Measurements from ENCODE around the gene SRR.

Gene SRR

DNA sequence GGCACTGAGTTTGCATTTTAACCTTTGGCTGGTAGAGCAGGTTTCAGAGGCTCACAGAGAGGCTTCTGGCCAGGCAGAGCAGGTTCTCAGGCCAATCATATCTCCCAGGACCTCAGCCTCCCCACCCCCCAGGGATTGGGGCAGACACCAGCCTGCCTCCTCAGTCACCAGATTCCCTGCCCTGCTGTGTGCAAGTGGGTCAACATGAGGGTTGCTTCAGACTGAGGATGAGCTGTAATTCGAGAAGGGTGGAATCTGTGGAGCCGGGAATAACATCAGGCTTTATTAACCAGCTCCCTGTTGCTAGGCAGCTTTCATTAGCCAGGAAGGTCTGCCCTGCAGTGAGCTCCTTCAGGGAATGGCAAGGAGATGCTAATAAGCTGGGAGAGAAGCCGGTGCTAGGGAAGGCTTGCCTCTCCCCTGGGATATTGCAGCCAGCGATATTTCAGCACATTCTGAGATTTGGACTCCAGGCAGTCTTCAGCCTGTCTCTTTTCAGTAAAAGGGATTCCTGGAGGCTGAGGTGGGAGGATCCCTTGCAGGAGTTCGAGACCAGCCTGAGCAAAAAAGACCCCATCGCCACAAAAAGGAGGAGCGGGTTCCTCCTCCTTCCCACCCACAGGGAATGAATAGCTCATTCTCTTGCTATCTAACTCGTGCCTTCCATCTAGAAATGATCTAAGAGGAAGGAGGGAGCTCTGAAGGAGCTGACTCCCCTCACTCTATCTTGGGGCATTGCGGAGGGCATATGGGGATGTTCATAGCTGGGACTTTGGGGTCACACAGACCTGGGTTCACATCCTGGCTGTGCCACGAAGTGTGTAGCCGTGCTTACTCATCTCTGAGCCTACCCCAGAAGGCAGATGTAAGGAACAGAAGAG is 44.3 kb downstream of the SRR start:
- peak; percentile 82 to 89 for DNase-seq

DNA sequence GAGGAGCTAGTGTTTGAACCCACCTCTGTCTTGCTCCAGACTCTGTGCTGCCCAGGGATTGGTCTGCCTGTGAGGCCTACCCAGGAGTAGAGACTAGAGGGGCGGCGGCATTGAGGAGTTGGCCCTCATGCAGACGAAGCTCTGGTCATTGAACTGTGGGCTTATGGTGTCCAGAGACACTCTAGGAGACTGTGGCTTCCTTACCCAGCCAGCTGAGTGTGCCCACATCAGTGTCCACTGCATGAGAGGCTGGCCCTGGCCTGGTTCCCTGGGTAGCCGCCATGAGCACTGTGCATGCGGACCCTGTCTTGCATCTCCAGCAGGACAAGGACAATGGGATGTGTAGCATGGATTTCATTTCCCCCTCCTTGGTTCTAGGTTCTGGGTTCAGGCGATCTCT is 47.5 kb downstream of the SRR start:
- DNase-seq = no peak

DNA sequence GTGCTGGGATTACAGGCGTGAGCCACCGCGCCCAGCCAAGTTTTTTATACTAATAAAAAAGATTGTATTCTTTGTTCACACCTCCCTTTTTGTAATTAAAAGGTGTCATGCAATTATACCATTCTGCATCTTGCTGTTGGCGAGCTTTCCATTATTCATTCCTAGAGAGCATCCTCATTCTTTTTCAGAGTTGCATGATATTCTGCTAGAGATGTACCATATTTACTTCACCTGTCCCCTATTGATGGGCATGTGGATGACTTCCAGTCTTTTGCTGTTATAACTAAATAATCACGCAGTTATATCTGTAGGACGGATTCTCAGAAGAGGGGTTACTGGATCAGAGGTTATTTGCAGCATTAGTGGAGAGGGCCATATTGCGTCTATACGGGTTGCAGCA is 50.6 kb downstream of the SRR start:
- no peak for DNase-seq

DNA sequence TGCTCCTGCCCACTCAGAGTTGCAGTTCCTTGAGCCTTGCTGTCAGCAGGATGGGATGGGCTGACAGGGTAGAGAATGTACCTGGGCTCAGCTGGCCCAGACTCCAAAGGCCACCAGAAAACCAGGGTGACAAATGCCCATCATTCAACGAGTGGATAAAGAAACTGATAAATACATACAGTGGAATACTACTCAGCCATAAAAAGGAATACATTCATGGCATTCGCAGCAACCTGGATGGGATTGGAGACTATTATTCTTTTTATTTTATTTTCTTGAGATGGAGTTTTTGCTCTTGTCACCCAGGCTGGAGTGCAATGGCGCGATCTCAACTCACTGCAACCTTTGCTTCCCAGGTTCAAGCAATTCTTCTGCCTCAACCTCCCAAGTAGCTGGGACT is 53.5 kb downstream of the SRR start:
- no peak for DNase-seq

DNA sequence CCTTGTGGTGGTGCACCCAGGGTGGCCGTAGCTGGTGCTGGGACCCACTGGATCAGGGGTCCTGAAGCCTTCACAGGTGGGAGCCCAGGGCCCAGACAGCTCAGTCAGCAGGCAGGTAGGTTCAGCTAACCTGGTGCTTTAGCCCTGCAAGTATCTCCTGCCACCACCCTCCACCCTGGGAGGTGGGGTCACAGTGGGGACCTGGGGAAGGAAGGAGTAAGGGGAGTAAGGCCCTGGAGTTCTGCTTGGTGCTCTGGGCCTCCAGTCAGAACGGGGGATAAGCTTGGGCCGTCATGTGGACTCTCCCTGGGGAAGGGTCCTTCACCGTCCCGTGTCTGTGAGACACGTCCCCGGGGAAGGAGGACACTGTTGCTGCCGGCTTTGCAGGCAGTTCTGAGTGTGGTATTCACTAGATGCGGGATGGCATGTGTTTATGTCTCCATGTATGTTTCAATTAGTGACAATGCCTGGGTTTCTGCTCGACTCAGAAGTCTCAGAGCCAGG is 54.2 kb downstream of the SRR start:
- no peak for DNase-seq

DNA sequence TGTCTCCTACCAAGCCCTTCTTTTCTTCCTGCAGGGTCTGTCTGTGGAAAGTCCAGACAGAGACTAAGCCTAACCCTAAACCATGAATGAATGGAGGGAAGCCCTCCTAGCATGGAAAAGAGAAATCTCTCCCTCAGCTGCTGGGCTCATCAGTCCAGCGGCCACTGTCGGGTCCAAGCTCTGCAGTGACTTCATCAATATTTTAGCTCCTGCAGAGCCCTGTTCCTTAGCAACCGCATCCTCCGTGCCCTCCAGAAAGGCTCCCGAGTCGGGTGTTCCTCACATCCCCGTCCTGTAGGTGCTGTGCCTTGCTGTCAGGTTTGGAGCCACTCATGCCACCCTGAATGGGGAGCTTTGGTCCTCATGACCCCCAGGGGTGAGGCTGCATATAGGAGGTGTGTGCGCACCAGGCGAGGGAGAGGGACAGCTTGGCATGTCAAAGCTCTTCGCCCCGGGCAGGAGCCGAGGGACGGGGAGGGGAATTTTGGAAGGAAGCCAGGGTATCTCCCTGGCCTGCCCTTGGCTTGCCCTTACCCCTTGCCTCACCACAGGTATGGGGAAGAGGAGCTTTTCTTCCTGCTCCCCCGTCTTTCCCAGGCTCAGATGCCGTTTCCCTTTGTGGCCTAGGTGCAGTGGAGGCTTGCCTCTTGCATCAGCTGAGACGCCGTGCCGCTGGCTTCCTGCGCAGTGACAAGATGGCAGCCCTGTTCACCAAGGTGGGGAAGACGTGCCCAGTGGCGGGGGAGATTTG is 57.4 kb downstream of the SRR start:
- DNase-seq = no peak

DNA sequence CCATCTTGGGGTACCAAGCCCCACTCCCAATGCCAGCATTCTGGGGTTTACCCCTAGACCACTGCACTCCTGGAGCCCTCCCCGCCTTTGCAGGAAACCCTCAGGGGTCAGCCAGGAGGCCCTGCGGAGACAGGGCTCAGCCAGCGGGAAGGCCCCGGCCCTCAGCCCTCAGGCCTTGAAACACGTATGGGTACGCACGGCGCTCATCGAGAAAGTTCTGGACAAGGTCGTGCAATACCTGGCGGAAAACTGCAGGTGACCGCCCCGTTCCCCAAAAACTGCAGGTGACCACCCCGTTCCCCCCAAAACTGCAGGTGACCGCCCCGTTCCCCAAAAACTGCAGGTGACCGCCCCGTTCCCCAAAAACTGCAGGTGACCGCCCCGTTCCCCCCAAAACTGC is 58.3 kb downstream of the SRR start:
- DNase-seq = no peak

DNA sequence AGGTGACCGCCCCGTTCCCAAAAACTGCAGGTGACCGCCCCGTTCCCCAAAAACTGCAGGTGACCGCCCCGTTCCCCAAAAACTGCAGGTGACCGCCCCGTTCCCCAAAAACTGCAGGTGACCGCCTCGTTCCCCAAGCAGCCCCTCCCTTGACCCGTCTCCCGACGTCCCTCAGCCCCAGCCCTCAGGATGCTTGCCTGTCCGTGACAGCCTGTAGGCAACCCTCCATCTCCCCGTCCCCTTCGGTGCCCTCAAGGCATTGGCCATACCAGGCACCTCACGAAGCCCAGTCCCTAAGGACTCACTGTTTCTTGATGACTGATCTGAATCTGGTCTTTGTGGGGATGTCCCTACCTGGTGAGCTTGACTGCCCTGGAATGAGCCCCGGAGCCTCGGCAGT is 58.7 kb downstream of the SRR start:
- DNase-seq = no peak

DNA sequence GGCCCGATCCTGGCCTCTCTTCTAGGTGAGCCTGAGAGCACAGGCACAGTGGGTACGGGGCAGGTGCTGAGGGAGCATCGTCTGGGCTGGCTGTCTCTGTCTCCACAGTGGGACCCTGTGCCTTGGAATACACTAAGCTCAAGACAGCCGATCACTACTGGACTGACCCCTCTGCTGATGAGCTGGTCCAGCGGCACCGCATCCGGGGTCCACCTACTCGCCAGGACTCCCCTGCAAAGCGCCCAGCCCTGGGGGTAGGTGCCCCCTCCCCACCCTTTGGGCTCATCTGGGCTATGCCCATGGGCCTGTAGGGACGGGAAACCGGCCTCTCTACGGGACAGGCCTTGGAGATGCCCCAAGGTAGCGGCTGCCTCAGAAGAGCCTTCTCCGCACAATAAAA is 59.1 kb downstream of the SRR start:
- no peak for DNase-seq

DNA sequence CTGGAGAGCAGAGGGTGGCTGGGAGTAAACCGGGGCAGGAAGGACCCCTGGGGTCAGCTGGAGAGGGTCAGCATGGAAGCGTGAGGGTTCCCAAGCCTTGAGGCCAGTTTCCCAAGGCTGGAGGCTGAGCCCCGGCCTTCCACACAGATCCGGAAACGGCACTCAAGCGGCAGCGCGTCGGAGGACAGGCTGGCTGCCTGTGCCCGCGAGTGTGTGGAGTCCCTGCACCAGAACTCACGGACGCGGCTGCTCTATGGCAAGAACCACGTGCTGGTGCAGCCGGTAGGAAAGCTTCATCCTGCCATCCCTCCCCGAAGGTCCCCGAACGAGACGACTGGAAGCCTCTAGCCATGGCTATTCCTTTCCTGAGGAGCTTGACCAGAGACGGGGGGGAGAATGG is 59.6 kb downstream of the SRR start:
- DNase-seq = no peak

DNA sequence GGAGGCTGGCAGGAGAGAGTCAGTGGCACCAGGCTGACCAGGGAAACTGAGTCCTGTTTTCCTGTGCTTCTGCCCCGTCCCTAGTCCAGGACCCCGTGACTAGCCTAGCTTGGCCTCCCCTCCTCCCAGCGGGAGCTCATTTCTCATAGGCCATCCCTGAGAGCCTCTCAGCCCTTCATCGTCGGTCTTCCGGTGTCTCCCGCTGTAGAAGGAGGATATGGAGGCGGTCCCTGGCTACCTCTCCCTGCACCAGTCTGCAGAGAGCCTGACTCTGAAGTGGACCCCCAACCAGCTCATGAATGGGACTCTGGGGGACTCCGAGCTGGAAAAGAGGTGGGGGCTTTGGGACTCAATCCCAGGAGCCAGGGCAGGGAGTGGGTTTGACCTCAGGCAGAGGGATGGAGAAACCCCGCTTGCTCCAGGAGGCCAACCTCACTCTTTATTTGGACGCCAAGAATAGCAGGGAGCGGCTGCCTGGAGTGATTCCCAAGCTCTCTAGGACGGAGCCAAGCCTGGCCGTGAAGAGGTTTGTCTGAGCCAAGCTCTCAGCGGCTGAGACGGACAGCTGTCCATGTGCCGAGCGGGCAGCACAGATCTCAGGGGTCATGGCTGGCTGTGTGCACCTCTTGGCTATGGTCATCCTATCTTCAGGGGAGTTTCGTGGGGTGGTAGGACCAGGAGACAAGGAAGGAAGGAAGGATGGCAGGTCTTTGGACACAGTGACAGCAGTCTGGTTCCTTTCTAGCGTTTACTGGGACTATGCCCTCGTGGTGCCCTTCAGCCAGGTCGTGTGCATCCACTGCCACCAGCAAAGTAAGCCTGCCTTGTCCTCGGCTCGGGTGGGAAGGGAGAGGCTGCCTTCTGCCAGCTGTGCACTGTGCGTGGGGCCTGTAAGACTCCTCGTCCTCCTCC is 60.4 kb downstream of the SRR start:
- no peak for DNase-seq

DNA sequence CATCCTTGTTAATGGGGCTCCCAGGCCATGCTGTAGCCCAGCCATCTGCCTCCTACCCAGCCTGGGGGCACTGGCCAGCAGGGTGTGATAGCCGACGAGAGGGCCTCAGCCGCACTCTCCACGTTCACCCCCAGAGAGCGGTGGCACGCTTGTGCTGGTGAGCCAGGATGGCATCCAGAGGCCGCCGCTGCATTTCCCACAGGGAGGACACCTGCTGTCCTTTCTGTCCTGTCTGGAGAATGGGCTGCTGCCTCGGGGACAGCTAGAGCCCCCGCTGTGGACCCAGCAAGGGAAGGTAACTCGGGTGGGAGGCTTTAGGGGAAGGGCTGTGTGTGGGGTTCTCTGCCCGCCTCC is 61.0 kb downstream of the SRR start:
- DNase-seq = no peak

DNA sequence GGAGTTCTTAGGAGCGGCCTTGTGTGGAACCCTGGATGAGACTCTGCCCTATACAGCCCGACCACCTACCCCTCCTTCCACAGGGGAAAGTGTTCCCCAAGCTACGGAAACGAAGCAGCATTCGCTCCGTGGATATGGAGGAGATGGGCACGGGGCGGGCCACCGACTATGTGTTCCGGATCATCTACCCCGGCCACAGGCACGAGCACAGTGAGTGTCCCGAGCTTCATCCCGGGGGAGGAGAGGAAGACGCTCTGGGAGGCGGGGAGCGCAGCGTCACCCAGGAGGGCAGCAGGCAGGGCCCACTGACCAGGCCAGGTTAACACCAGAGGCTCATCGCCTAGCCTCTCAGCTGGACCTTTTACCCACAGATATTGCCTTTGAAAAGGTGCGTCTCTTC is 61.4 kb downstream of the SRR start:
- DNase-seq = no peak

DNA sequence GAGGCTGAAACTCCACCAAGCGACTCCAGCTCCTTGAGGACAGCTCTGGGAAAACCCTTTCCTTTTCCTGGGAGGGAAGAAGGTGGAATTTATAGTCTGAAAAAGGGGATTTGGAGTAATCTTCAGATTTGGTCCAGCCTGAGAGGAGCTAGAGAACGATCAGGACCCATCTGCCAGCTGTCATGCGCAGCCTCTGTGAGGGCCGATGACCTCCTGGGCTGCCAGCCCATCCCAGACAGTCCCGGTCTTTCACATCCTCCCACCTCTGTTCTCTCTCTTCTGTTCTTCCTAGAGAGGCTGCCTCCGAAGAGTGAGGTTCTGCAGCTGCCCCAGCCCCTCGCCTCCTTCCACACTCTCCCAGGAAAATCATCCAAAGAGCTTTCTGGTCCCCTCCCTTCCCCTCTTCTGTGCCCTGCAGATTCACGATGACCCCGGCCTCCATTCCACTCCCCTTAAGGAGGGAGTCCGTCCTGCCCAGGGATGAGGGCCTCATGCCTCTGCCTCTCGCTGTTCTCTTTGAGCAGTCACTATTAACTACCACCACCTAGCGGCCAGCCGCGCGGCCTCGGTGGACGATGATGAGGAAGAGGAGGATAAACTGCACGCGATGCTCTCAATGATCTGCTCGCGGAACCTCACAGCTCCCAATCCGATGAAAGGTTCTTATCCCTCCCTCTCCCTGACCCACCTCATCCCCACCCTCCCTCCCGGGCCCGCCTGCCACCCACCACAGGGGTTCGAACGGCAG is 63.2 kb downstream of the SRR start:
- DNase-seq = no peak

DNA sequence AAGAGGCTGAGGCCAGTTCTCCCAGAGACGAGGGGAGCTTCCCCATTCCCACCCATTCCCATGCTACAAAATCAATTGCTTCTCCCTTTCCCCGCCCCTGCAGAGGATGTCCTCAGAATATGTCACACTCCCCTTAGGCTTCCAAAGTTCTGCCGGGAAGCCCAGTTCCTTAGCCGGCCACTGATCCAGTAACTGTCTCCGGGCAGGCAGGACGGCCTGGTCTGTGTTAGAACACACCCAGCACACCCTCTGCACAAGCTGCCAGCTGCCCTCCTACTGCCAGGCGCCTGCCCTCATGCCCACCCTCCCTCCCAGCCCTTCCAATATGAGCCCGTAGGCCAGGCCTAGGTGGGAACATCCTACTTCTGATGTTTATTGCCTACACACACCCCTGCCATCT is 64.6 kb downstream of the SRR start:
- DNase-seq = no peak

DNA sequence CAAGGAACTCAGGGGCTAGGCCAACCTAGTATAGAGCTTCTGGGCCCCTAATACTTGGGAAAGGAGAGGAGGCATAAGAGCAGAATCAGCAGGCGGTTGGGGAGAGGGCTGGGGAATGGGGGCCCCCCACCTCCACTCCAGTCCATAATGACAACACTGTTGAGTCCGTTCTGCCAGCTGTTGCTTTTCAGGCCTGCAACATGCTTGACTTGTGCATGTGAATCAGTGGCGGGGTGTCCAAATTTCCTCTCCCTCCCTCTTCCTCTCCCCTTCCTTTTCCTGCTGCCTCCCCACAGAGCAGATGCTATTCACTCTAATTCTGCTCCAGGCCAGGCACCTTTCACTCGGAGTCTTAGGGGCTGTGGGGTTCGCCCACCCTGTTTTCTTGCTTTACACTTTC is 65.3 kb downstream of the SRR start:
- DNase-seq = no peak

DNA sequence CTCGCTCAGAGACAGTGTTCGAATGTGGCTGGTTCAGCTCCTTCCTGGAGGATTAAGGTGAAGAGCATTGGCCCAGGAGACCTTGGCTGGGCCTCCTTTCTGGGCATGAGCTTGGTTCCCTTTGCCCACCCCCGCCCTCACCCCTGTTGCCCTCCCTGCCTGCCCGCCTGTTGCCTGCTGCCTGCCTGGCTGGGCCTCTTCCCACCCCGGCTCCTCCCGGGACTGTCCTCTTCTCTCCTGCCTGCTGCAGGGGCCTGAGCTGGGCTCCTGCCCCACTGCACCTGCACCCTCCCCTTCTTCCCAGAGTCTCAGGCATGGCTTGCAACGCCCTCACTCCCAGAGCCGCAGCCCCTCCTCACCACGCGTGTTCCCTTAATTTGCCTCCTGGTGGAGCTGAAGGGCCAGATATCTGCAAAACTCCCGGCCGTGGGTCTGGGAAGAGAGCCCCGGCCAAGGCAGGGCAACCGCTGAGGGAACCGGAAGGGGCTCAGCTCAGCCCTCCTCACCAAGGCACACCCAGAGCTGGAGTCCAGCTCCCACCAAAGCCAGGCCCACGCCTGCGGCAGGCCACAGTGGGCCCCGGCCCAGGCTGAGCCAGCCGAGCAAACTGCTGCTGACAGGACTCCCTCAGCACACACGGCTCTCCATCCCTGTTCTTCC is 65.9 kb downstream of the SRR start:
- DNase-seq = no peak

DNA sequence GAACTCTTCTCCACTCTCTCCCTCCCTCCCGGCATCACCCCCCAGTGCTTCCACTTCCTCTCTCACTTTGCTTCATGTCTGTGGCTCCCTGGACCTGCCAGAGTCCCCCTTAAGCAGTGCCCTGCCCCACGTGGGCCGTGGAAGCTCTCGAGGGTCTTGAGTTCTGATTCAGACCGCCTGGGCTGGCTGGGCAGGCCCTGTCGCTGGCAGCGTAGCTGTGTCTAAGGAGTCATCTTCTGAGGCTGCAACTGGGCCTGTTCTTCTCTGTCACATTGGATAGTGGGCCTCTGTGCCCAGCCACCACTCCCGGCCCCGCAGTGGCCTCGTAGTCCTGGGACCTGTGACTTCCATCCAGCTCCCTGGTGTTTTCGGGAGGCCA is 66.5 kb downstream of the SRR start:
- DNase-seq = no peak

DNA sequence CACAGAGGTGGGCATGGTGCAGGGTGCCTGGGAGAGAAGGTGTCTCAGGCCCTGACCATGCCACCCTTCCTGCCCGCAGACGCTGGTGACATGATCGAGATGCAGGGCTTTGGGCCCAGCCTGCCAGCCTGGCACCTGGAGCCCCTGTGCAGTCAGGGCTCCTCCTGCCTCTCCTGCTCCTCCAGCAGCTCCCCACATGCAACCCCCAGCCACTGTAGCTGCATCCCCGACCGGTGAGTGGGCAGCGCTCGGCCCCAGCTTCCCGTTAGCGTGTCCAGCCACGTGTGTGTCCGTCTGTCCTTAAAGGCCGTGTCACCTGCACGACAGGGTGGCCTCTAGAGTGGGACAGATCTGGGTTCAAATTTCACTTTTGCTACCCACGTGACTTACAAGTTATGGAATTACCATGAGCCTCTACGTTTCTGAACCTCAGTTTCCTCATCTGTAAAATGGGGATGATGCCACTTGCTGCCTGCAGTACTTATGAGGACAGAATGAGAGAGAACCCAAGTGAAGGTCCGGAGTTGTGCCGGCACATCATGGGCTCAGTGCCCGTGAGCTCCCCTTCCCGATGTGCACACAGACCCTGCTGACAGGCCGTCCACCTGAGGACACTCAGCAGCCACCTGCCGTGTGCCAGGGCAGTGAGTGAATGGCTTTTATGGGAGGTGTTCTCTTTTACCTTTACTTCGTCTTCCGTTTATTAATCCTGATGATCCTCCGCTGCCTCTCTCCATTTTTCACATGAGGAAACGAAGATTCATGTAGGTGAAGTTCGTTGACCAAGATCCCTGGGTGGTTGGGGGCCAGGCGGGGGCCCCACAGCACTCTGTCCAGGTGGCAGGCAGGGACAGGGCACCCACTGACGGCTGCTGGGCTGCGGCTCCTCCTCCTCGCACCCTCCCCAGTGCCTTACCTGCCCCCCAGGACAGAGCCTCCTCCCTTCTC is 67.7 kb downstream of the SRR start:
- no peak for DNase-seq

DNA sequence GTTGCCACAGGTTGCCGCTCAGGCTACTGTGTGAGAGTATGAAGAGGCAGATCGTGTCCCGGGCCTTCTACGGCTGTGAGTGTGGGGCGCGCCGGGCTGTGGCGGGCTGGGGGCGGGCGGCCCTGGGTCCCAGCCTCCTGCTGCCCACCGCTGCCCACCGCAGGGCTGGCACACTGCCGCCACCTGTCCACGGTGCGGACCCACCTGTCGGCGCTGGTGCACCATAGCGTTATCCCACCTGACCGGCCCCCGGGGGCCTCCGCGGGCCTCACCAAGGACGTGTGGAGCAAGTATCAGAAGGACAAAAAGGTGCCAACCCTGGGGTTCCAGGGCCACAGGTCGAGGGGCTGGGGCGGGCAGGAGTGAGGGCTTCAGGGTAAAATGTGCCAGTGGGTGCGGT is 68.4 kb downstream of the SRR start:
- no peak for DNase-seq

DNA sequence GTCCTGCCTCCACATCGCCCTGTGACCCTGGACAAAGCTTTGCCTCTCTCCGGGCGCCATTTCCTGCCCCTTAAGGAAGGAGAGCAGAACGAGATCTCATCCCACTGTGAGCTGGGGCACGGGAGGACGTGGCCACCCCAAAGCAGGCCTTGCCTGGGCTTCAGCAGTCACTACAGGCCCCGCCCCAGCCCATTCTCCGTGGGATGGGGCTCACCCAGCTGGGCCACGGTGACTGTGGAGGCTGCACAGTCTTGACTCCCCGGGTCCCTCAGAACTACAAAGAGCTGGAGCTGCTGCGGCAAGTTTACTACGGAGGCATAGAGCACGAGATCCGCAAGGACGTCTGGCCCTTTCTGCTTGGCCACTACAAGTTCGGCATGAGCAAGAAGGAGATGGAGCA is 68.9 kb downstream of the SRR start:
- no peak for DNase-seq
